ENCODE data around the gene ATOSB. TPM values are rescaled to one million over a fixed set of nuclear protein-coding genes. Genes with fewer than 3 reads are reported as not detected.

ATOSB gene
- total RNA-seq, 1 donor from 2014 or later = 51.0 TPM

- H3K36me3 Mint-ChIP-seq (ENCODE audit: unreplicated experiment) = no peaks in the 10 kb centered on the region
- peak overlapping the region; percentile 22 for H3K27ac Mint-ChIP-seq (ENCODE audit: unreplicated experiment)
- no peak for DNase-seq
- TF ChIP-seq CTCF (IDR thresholded peaks at IDR 0.05; ENCODE audit: partially characterized antibody, unreplicated experiment) = no peak
- peaks cover 8% of the 10 kb centered on the region for H3K27me3 Mint-ChIP-seq (ENCODE audit: unreplicated experiment)
- peaks cover 13% of the 10 kb centered on the region for H3K9me3 Mint-ChIP-seq (ENCODE audit: unreplicated experiment)
- H3K4me1 Mint-ChIP-seq (ENCODE audit: low read depth, unreplicated experiment) = peaks cover 25% of the 10 kb centered on the region
- peak overlapping the region; percentile 7 for H3K4me3 Mint-ChIP-seq (ENCODE audit: unreplicated experiment)
Observed at GRCh38 chr9:35105126-35105525, 10.5 kb downstream of the ATOSB start.

DNA sequence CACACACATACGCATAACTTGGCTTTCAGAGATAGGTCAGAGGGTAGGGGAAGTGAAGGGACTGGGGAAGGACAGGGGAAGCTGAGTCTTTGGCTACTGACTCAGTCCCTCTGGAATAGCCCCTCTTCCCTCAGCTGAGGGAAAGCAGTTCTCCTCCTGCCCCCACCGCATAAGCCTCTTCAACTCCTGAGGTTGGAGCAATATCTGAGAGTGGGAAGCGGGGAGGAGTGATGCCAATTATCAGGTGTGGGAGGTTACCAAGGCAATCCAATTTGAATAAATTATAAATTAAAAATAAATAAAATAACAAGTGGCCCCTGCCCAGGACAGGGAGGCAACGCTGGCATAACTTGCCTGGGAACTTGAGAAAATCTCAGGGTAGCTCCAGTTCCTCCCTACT lies 11.1 kb downstream of the ATOSB start:
- peaks cover 23% of the 10 kb centered on the region for H3K4me1 Mint-ChIP-seq (ENCODE audit: low read depth, unreplicated experiment)
- H3K4me3 Mint-ChIP-seq (ENCODE audit: unreplicated experiment) = no peak overlapping the region
- H3K27ac Mint-ChIP-seq (ENCODE audit: unreplicated experiment) = no peak overlapping the region
- no peak for TF ChIP-seq CTCF (IDR thresholded peaks at IDR 0.05; ENCODE audit: partially characterized antibody, unreplicated experiment)
- H3K36me3 Mint-ChIP-seq (ENCODE audit: unreplicated experiment) = no peaks in the 10 kb centered on the region
- H3K9me3 Mint-ChIP-seq (ENCODE audit: unreplicated experiment) = peaks cover 12% of the 10 kb centered on the region
- peaks cover 8% of the 10 kb centered on the region for H3K27me3 Mint-ChIP-seq (ENCODE audit: unreplicated experiment)
- no peak for DNase-seq

DNA sequence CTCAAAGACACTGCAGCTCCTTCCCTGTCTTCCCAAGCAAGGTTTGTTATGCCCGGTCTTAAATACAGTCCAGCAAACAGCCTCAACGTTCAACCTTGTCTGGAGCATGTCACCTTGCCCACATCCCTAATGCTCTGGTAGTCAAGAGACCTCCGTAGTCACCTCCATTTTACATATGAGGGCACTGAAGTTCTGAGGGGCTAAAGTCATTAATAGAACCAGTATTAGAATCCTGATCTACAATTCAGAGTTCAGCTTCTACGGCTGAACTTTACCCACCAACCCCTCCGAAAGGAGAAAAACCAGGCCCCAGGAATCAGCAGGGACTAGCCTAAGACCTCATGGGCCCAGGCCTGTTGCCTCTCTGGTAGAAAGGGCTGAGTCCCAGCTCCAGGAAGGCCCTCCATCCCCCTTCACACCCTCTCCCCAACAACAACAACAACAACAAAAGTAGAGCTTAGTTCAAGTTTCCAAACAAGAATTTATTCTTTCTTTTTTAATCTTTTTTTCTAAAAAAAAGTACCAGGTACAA lies 11.9 kb downstream of the ATOSB start:
- H3K4me3 Mint-ChIP-seq (ENCODE audit: unreplicated experiment) = peak overlapping the region; percentile 96
- H3K27me3 Mint-ChIP-seq (ENCODE audit: unreplicated experiment) = peaks cover 8% of the 10 kb centered on the region
- TF ChIP-seq CTCF (IDR thresholded peaks at IDR 0.05; ENCODE audit: partially characterized antibody, unreplicated experiment) = no peak
- no peaks in the 10 kb centered on the region for H3K36me3 Mint-ChIP-seq (ENCODE audit: unreplicated experiment)
- no peak for DNase-seq
- peak overlapping the region; percentile 86 for H3K27ac Mint-ChIP-seq (ENCODE audit: unreplicated experiment)
- peaks cover 22% of the 10 kb centered on the region for H3K4me1 Mint-ChIP-seq (ENCODE audit: low read depth, unreplicated experiment)
- H3K9me3 Mint-ChIP-seq (ENCODE audit: unreplicated experiment) = peaks cover 12% of the 10 kb centered on the region

DNA sequence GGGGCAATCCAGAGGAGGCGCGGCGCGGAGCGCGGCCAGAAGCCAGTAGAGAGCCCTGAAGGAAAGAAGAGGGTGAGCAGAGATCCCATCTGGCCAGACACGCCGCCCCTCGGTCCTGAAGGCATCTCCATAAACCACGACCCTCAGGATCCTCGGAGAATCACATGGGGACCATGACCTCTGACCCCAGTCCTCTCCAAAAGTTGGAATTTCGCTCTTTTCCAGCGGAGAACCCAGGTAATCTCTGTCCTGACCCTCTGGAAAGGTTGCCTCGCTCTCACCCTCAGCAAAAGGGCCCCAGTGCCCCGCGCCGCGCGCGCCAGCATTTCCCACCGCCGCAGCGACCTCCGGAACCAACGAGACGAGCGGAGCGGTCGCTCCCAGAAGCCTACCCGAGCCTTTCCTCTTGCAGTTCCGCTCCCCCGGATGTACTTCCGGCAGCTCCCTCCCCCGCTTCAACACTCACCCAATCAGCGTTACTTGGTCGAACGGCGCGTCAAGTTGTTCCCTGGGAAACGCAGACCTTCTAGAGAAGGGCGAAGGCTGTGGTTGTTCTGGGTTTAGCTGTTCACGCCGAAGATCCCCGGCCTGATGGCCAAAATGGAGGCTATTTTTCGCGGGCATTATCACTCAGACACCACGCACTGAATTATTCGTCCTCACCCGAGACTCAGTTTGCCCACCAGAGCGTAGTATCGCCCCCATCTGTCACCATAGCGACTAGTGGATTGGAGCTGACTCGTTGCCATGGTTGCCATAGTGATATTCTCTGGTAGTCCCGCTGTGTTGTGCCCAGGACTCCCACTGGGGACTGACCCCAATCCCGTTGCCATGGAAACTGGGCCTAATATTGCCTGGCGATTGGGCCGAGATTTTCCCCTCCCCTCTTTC lies 12.6 kb downstream of the ATOSB start, which contains the start of gene STOML2:
TSS of gene STOML2 (minus strand) at position 363 of the 891 bp plus-strand sequence. CDS start at position 326, 37 bp downstream.
- peak; percentile 89 for DNase-seq
- H3K27me3 Mint-ChIP-seq (ENCODE audit: unreplicated experiment) = peaks cover 8% of the 10 kb centered on the region
- H3K27ac Mint-ChIP-seq (ENCODE audit: unreplicated experiment) = peak within 1 kb of the TSS; percentile 86
- H3K9me3 Mint-ChIP-seq (ENCODE audit: unreplicated experiment) = peaks cover 12% of the 10 kb centered on the region
- peak within 1 kb of the TSS; percentile 96 for H3K4me3 Mint-ChIP-seq (ENCODE audit: unreplicated experiment)
- H3K36me3 Mint-ChIP-seq (ENCODE audit: unreplicated experiment) = no peaks in the 10 kb centered on the region
- H3K4me1 Mint-ChIP-seq (ENCODE audit: low read depth, unreplicated experiment) = peaks cover 22% of the 10 kb centered on the region
- TF ChIP-seq CTCF (IDR thresholded peaks at IDR 0.05; ENCODE audit: partially characterized antibody, unreplicated experiment) = no peak

- Mint-ChIP-seq H3K9me3 (ENCODE audit: unreplicated experiment) (peaks cover 12% of the 10 kb centered on the region), H3K4me1 (ENCODE audit: low read depth, unreplicated experiment) (peaks cover 22% of the 10 kb centered on the region), H3K27ac (ENCODE audit: unreplicated experiment) (peak overlapping the region; percentile 86), H3K27me3 (ENCODE audit: unreplicated experiment) (peaks cover 8% of the 10 kb centered on the region), H3K36me3 (ENCODE audit: unreplicated experiment) (no peaks in the 10 kb centered on the region), H3K4me3 (ENCODE audit: unreplicated experiment) (peak overlapping the region; percentile 96)
- DNase-seq = no peak
- TF ChIP-seq CTCF (IDR thresholded peaks at IDR 0.05; ENCODE audit: partially characterized antibody, unreplicated experiment) = no peak
Observed at GRCh38 chr9:35102465-35102768, 13.2 kb downstream of the ATOSB start.

Data from glutamatergic neuron (in vitro differentiated cells).